OCI-LY7 (cell line): ENCODE data around the gene IGSF22. TPM values are rescaled to one million over a fixed set of nuclear protein-coding genes. Genes with fewer than 3 reads are reported as not detected.

ENCODE experiments used
- BruUV-seq: library from RNA; stranded (reverse); fragments of 400-500 nt; replicated peaks from 2 replicates; lab custom pipeline; 2021; lab: Mats Ljungman, UMichigan
- CTCF ChIA-PET: fragments of 300-600 bp; sonication (Branson Sonifier 250); formaldehyde crosslinking; loops from one replicate; lab custom pipeline; 2022; ENCODE audit warnings: antibody characterized with exemption; ENCODE audit not compliant: unreplicated experiment; lab: Charles Lee
- POLR2A ChIA-PET: fragments of 300-600 bp; sonication (Branson Sonifier 250); formaldehyde crosslinking; loops from one replicate; lab custom pipeline; 2022; ENCODE audit warnings: antibody characterized with exemption; lab: Charles Lee
- DNase-seq: peaks from one replicate; pipeline ENCODE4 v3.0.0-alpha.2; 2015; ENCODE audit warnings: low spot score
- H2AFZ ChIP-seq: fragments of 200-600 bp; sonication (generic), shearing (Covaris generic); 2 replicates; pipeline ENCODE4 v1.6.1; 2014; ENCODE audit warnings: mild to moderate bottlenecking, antibody characterized with exemption, low read length, moderate library complexity
- H3K27ac ChIP-seq: fragments of 200-600 bp; sonication (generic); 2 replicates; pipeline ENCODE4 v1.5.1; 2014; ENCODE audit warnings: mixed run types, low read depth, mild to moderate bottlenecking, moderate library complexity, low read length, inconsistent platforms; ENCODE audit not compliant: poor library complexity, severe bottlenecking
- H3K36me3 ChIP-seq: fragments of 200-600 bp; sonication (generic); 2 replicates; pipeline ENCODE4 v1.6.1; 2014; ENCODE audit warnings: mild to moderate bottlenecking, antibody characterized with exemption, low read length, moderate library complexity, mixed read lengths; ENCODE audit not compliant: insufficient read depth
- H3K4me1 ChIP-seq: fragments of 200-600 bp; sonication (generic); 2 replicates; pipeline ENCODE4 v1.5.1; 2014; ENCODE audit warnings: mild to moderate bottlenecking, low read length; ENCODE audit not compliant: insufficient read depth, poor library complexity, severe bottlenecking
- H3K4me2 ChIP-seq: fragments of 200-600 bp; sonication (generic); 2 replicates; pipeline ENCODE4 v1.6.1; 2014; ENCODE audit warnings: mild to moderate bottlenecking, low read length
- H3K4me3 ChIP-seq: fragments of 200-600 bp; sonication (generic); 2 replicates; pipeline ENCODE4 v1.5.1; 2014; ENCODE audit warnings: mild to moderate bottlenecking, low read depth, low read length; ENCODE audit not compliant: poor library complexity, severe bottlenecking
- H3K79me2 ChIP-seq: fragments of 200-600 bp; sonication (generic); 2 replicates; pipeline ENCODE4 v1.6.1; 2016; ENCODE audit warnings: low read depth, mild to moderate bottlenecking, low read length, moderate library complexity, mixed read lengths; ENCODE audit not compliant: insufficient read depth
- H3K9me2 ChIP-seq: fragments of 200-600 bp; sonication (generic); 2 replicates; pipeline ENCODE4 v1.6.1; 2016; ENCODE audit warnings: mild to moderate bottlenecking, low read length, mixed read lengths; ENCODE audit not compliant: insufficient read depth
- H3K9me3 ChIP-seq: fragments of 200-600 bp; sonication (generic); 2 replicates; pipeline ENCODE4 v1.6.1; 2014; ENCODE audit warnings: mild to moderate bottlenecking, mixed run types, low read length, mixed read lengths
- H4K20me1 ChIP-seq: fragments of 200-600 bp; sonication (generic); 2 replicates; pipeline ENCODE4 v1.6.1; 2014; ENCODE audit warnings: mild to moderate bottlenecking, antibody characterized with exemption, low read length, moderate library complexity, mixed read lengths; ENCODE audit not compliant: insufficient read depth
- EZH2phosphoT487 ChIP-seq: fragments of 200-600 bp; sonication (generic); IDR thresholded peaks from 2 replicates; pipeline ENCODE4 v1.6.1; 2018; ENCODE audit warnings: low read depth, borderline replicate concordance, mild to moderate bottlenecking, mixed run types, antibody characterized with exemption, low read length, moderate library complexity, mixed read lengths
- intact Hi-C: fragments of 100-400 bp; cut with micrococcal nuclease; formaldehyde crosslinking; loops from one replicate; pipeline ENCODE4 v1.10.0; 2022; ENCODE audit not compliant: unreplicated experiment
- total RNA-seq, 2 experiments: library from RNA; depleted of rRNA in 1 of 2; stranded (reverse); fragments of >200 nt in 1 of 2; shearing (Covaris generic) in 1 of 2; gene quantifications; 2 replicates each; pipeline ENCODE4 v1.2.3, GENCODE V29; 2014 to 2022
- TF ChIP-seq, protein P1 (sequence below): fragments of 200-600 bp; sonication (generic); conservative IDR thresholded peaks from 2 replicates; pipeline ENCODE4 v1.5.1; 2014; ENCODE audit warnings: mild to moderate bottlenecking, antibody characterized with exemption, low read length, moderate library complexity, mixed read lengths

Gene IGSF22
- total RNA-seq, 2 experiments from 2014 or later, result not detected

DNA sequence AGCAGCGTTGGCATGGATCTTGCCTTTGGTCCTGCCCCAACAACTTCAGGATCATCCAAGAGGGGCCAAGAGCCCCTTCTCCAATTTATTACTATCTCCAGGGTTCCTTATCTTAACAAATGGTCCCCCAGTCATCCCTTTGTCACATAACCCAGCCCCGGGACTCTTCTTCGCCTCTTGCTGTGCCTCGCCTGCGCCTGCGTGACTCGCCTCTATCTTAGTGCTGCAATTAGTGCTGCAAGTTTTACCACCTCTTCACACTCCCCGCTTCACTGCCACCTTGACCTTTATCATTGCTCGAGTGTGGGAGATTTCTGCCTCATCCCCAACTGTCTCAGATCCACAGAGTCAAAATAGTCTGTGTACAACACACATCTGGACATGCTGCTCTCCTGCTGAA lies 4.0 kb upstream of the IGSF22 start:
- Histone ChIP-seq H3K9me2 (no peaks in the 10 kb centered on the region), H3K9me3 (no peaks in the 10 kb centered on the region), H4K20me1 (no peaks in the 10 kb centered on the region), H3K4me2 (no peak overlapping the region), H3K27ac (no peak overlapping the region), H3K4me3 (no peak overlapping the region), H3K79me2 (no peaks in the 10 kb centered on the region), H3K4me1 (peaks cover 13% of the 10 kb centered on the region), H3K36me3 (no peaks in the 10 kb centered on the region), H2AFZ (no peak overlapping the region)
- CTCF ChIA-PET, result no interaction called here
- BruUV-seq, result no TSS peak
- TF ChIP-seq EZH2phosphoT487, result no peak
- TF ChIP-seq, protein P1, sequence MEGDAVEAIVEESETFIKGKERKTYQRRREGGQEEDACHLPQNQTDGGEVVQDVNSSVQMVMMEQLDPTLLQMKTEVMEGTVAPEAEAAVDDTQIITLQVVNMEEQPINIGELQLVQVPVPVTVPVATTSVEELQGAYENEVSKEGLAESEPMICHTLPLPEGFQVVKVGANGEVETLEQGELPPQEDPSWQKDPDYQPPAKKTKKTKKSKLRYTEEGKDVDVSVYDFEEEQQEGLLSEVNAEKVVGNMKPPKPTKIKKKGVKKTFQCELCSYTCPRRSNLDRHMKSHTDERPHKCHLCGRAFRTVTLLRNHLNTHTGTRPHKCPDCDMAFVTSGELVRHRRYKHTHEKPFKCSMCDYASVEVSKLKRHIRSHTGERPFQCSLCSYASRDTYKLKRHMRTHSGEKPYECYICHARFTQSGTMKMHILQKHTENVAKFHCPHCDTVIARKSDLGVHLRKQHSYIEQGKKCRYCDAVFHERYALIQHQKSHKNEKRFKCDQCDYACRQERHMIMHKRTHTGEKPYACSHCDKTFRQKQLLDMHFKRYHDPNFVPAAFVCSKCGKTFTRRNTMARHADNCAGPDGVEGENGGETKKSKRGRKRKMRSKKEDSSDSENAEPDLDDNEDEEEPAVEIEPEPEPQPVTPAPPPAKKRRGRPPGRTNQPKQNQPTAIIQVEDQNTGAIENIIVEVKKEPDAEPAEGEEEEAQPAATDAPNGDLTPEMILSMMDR, result no peak
- no peak for DNase-seq
- intact Hi-C loops, result no loop called here
- POLR2A ChIA-PET, result interaction anchor here (0.5 kb wide), 1 partner anchor 275 kb away, joined by 3 read pairs; no protein-coding TSS in a partner anchor

DNA sequence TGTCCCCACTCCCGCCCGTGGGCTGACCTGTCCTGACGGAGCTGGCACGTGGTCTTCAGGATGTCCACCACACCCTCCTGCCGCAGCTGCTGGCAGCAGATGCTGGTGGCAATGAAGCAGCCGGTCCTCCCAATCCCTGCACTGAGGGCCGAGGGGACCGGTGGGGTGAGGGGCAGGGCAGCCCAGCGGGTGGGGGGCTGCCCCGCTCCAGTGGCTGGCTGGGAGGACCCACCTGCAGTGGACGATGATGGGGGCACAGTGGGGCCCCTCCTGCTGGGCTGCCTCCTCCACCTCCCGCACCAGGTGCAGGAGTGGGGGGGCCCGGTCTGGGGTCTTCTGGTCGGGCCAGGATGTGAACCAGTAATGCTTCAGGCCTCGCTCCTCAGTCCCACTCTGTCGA lies 3.4 kb upstream of the IGSF22 start:
- no TSS peak for BruUV-seq
- POLR2A ChIA-PET, result no interaction called here
- H2AFZ ChIP-seq, result no peak overlapping the region

DNA sequence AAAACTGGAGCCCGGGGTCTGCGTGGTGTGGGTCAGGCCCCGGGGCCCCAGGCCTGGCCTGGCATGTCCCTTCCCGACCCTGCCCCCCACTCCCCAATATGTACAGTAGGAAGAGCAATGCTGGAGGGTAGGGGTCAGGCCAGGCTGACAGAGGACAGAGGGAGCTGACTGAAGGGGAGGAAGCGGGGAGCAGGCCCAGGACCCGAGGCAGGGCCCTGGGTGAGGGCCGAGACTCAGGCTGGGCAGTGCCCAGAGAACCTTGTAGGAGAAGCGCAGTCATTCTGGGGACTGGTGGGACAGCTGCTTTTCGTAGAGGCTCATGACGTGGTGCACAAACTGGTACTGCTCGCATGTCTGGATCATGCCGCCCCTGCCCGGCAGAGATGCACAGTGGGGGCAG lies 2.7 kb upstream of the IGSF22 start:
- intact Hi-C loops, result no loop called here
- Histone ChIP-seq H3K27ac (no peak overlapping the region), H3K9me2 (no peaks in the 10 kb centered on the region), H3K4me3 (no peak overlapping the region), H4K20me1 (no peaks in the 10 kb centered on the region), H3K9me3 (no peaks in the 10 kb centered on the region), H3K4me1 (peaks cover 13% of the 10 kb centered on the region), H3K36me3 (no peaks in the 10 kb centered on the region), H3K4me2 (no peak overlapping the region), H3K79me2 (no peaks in the 10 kb centered on the region), H2AFZ (no peak overlapping the region)
- DNase-seq, result no peak
- POLR2A ChIA-PET, result interaction anchor here (0.5 to 0.6 kb wide), 2 partner anchors 165 to 498 kb away, joined by 3 to 4 read pairs; no protein-coding TSS in a partner anchor
- BruUV-seq, result no TSS peak
- CTCF ChIA-PET, result interaction anchor here (0.6 kb wide), 1 partner anchor 1969 kb away, joined by 3 read pairs; no protein-coding TSS in a partner anchor
- no peak for TF ChIP-seq EZH2phosphoT487
- TF ChIP-seq, protein P1, result no peak

More for the DNA sequence above, 3.4 kb upstream of the IGSF22 start:
- Histone ChIP-seq H3K4me3 (no peak overlapping the region), H3K79me2 (no peaks in the 10 kb centered on the region), H3K4me2 (no peak overlapping the region), H3K27ac (no peak overlapping the region), H4K20me1 (no peaks in the 10 kb centered on the region), H3K9me2 (no peaks in the 10 kb centered on the region), H3K9me3 (no peaks in the 10 kb centered on the region), H3K36me3 (no peaks in the 10 kb centered on the region), H3K4me1 (peaks cover 13% of the 10 kb centered on the region)
- no peak for TF ChIP-seq EZH2phosphoT487
- TF ChIP-seq, protein P1, result no peak
- intact Hi-C loops, result no loop called here
- no peak for DNase-seq
- CTCF ChIA-PET, result no interaction called here
